ENCODE measurements around the gene MNT. TPM values are rescaled to one million over a fixed set of nuclear protein-coding genes. Genes with fewer than 3 reads are reported as not detected.

The MNT gene
- total RNA-seq, 1 donor from 2014 or later, result 41.0 TPM

- Mint-ChIP-seq H3K36me3 (ENCODE audit: unreplicated experiment) (no peaks in the 10 kb centered on the region), H3K9me3 (ENCODE audit: unreplicated experiment) (peaks cover 2% of the 10 kb centered on the region), H3K4me3 (ENCODE audit: unreplicated experiment) (no peak overlapping the region), H3K4me1 (ENCODE audit: low read depth, unreplicated experiment) (no peaks in the 10 kb centered on the region), H3K27me3 (ENCODE audit: unreplicated experiment) (no peaks in the 10 kb centered on the region), H3K27ac (ENCODE audit: unreplicated experiment) (no peak overlapping the region)
- no peak for DNase-seq
- TF ChIP-seq CTCF (IDR thresholded peaks at IDR 0.05; ENCODE audit: partially characterized antibody, unreplicated experiment), result no peak
These were observed 26.4 kb upstream of the MNT start for GRCh38 chr17:2427215-2427614.

DNA sequence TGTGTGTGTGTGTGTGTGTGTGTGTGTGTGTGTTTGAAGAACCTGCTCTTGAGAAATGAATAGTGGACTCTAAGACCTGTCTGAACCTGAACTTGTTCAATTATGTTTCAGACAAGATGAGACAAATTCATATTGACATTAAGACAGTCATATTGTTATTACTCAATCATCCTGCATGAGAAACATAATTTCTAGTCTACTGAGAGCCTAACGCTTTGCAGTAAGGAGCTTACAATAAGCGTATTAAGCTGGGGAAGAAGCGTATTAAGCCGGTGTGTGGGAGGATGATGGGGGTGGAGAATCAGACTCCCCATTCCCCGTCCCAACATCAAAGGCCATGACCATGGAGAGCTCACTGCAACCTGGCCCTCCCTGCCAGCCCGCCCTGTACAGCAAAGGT, 22.4 kb upstream of the MNT start:
- Mint-ChIP-seq H3K4me1 (ENCODE audit: low read depth, unreplicated experiment) (peaks cover 23% of the 10 kb centered on the region), H3K27ac (ENCODE audit: unreplicated experiment) (no peak overlapping the region), H3K27me3 (ENCODE audit: unreplicated experiment) (peaks cover 3% of the 10 kb centered on the region), H3K4me3 (ENCODE audit: unreplicated experiment) (no peak overlapping the region), H3K9me3 (ENCODE audit: unreplicated experiment) (peaks cover 2% of the 10 kb centered on the region), H3K36me3 (ENCODE audit: unreplicated experiment) (no peaks in the 10 kb centered on the region)
- no peak for TF ChIP-seq CTCF (IDR thresholded peaks at IDR 0.05; ENCODE audit: partially characterized antibody, unreplicated experiment)
- no peak for DNase-seq

DNA sequence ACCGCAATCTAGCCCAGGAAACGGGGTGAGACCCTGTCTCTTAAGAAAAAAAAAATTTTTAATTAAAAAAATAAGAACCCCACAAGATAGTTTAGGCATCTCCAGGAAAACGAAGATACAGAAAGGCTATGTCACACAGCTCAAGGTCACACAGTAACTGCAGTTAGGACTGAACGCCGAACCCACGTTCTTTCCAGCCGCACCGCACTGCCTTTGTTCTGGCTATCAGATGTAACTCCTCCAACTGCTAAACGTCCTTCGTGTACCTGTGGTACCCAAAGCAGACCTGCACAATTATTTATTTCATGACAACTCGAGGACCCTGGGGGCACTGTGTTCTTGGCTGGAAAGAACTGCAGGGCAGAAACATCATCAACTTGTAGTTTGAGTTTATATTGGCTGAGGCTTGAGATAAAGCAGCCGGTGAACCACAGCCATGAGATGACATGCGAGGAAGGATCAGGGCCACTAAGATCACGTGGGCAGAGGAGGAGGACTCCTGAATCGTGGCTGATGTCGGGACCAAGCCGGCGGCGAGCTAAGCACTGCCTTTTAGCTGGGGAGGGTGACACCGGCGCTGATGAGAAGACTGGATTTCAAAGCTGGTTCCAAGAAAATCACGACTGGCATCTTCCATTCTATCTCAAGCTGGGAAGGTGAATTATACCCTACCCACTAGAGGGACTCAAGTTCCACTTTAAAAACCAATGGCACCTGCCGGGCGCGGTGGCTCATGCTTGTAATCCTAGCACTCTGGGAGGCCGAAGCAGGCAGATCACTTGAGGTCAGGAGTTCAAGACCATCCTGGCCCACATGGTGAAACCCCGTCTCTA, 20.7 kb upstream of the MNT start:
- TF ChIP-seq CTCF (IDR thresholded peaks at IDR 0.05; ENCODE audit: partially characterized antibody, unreplicated experiment), result no peak
- peaks cover 30% of the 10 kb centered on the region for H3K4me1 Mint-ChIP-seq (ENCODE audit: low read depth, unreplicated experiment)
- peaks cover 2% of the 10 kb centered on the region for H3K9me3 Mint-ChIP-seq (ENCODE audit: unreplicated experiment)
- no peak overlapping the region for H3K4me3 Mint-ChIP-seq (ENCODE audit: unreplicated experiment)
- H3K36me3 Mint-ChIP-seq (ENCODE audit: unreplicated experiment), result no peaks in the 10 kb centered on the region
- H3K27ac Mint-ChIP-seq (ENCODE audit: unreplicated experiment), result no peak overlapping the region
- peaks cover 3% of the 10 kb centered on the region for H3K27me3 Mint-ChIP-seq (ENCODE audit: unreplicated experiment)
- no peak for DNase-seq

GRCh38 chr17:2420176-2420575, 19.3 kb upstream of the MNT start:
- Mint-ChIP-seq H3K9me3 (ENCODE audit: unreplicated experiment) (no peaks in the 10 kb centered on the region), H3K27ac (ENCODE audit: unreplicated experiment) (no peak overlapping the region), H3K27me3 (ENCODE audit: unreplicated experiment) (peaks cover 3% of the 10 kb centered on the region), H3K4me3 (ENCODE audit: unreplicated experiment) (peak overlapping the region; percentile 38), H3K4me1 (ENCODE audit: low read depth, unreplicated experiment) (peaks cover 32% of the 10 kb centered on the region), H3K36me3 (ENCODE audit: unreplicated experiment) (no peaks in the 10 kb centered on the region)
- DNase-seq, result no peak
- TF ChIP-seq CTCF (IDR thresholded peaks at IDR 0.05; ENCODE audit: partially characterized antibody, unreplicated experiment), result no peak

DNA sequence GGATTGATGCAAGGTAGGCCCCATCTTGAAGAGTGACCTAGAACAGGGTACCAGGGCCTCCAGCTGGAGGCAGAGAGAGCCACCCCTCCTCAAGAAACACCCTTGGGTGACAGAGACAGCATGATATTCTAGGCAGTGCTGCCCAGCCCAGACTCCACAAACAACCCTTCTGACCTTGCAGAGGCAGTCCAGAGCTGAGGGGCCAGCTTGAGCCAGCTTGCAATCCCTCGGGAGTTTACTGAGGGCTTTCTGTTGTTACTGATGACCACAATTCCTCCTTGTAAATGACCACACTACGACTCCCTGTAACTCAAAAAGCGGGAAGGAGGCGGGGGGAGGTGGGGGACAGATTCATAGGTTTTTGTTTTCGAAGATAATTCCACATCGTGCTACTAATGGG, 18.6 kb upstream of the MNT start:
- H3K27ac Mint-ChIP-seq (ENCODE audit: unreplicated experiment), result peak overlapping the region; percentile 33
- peaks cover 32% of the 10 kb centered on the region for H3K4me1 Mint-ChIP-seq (ENCODE audit: low read depth, unreplicated experiment)
- H3K9me3 Mint-ChIP-seq (ENCODE audit: unreplicated experiment), result no peaks in the 10 kb centered on the region

More for the DNA sequence above, 18.6 kb upstream of the MNT start:
- Mint-ChIP-seq H3K4me3 (ENCODE audit: unreplicated experiment) (peak overlapping the region; percentile 28), H3K27me3 (ENCODE audit: unreplicated experiment) (peaks cover 3% of the 10 kb centered on the region), H3K36me3 (ENCODE audit: unreplicated experiment) (no peaks in the 10 kb centered on the region)
- no peak for TF ChIP-seq CTCF (IDR thresholded peaks at IDR 0.05; ENCODE audit: partially characterized antibody, unreplicated experiment)
- DNase-seq, result no peak

Data from glutamatergic neuron (in vitro differentiated cells).